GM03348 (cell line): Measurements from ENCODE around the gene IRS2.
A peak's percentile ranks its signal among the peaks of the same experiment; 100 is the strongest.
"Not testable (repeated sequence)": the region's sequence is repeated elsewhere in the genome, so short reads cannot be mapped to it uniquely, and the experiment has no call there.

ENCODE experiments used
- DNase-seq: peaks from one replicate; pipeline ENCODE4 v3.0.0; 2012; ENCODE audit warnings: low spot score

IRS2 gene

DNA sequence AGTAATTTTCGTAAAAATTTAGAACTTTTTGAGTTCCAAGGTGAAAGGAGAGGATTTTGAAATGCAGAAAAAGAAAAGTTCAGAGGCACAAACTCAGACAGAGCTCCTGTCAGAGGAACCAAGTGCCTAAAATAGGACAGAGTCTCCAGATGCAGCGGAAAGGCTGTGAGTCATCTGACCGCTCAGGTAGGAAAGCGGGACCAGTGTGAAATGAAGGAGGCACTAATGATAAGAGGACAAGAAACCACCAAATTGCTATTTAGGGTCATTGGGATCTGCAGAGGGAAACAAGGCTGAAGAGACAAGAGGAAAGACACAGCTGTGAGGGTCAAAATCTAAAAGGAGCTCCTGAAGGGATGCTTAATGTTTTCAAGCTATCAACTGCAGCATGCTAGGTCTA lies 34.9 kb downstream of the IRS2 start:
- no peak for DNase-seq

DNA sequence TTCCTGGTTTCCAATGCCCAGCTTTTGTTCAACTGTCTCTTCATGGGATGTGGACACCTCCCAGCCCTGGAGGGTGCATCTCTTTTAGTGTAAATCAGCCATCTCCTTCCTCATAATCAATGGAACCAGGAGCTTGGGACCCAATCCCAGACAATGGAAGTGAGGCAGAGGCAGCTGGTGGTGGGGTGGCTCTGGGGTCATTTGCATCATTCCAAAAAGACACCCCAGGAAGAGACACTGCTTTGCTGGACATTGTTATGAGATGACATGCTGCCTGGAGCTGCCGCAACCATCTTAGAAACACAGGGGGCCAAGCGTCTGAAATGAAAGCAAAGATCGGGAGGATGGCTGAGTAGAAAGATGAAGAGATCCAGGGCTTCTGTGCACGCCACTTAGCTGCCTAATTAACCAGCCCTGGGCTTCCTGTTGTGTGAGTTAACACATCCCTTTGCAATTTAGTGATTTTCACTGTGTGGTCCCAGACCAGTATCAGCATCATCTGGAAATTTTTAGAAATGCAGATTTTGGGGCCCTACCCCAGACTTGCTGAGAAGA lies 36.1 kb downstream of the IRS2 start:
- no peak for DNase-seq

DNA sequence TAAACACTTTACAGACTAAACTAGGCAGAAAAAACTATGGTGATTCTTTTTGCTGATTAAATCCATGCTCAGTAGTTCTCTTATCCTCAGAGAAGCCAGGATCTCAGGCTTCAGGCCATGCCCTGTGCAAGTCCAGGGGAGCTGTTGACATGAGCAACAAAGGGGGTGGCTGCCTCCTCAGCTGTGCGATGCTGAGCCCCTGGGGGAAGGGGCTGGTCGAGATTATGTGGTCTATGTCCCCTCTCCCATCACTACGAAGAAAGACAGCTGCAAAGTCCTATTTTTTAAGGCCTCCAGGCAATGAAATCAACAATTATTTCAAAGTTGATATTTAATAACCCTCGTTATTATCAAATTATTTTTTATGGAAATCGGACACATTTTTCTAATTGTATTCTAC lies 37.0 kb downstream of the IRS2 start:
- DNase-seq = no peak

DNA sequence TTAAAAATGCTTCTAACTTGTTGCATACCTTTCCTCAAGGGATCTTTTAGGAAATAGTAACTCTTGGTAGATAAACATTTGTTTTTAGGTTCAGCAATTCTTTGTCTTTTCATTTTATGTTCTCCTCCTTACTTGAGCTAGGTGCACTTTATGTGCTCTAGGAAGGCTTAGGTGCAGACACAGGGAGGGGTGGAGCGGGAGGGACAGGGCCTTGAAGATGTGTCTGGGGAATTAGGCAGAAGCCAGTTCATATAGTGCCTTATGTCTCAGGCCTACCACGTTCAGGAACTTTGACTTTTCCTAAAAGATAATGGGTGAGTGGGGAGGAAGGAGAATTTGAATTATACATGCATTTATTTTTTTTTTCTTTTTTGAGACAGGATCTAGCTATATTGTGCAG lies 37.7 kb downstream of the IRS2 start:
- no peak for DNase-seq

DNA sequence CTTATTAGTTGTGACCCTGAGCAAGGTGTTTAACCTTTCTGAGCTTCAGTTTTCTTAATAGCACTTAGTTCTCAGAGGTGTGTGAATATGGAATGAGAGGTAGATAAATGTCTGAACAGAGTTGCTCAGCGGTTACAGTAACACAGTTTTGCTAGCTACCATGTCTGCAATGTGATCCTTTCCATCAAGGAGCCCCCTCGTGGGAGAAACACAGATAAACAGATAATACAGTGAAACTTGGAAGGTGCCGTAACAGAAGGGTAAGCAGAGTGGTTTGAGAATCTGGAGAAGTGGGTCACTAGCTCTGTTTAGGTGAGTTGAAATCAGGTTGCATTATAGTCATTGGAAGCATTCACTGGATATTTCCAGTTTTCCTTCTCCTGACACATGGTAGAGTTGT lies 38.9 kb downstream of the IRS2 start:
- DNase-seq = peak; percentile 24

DNA sequence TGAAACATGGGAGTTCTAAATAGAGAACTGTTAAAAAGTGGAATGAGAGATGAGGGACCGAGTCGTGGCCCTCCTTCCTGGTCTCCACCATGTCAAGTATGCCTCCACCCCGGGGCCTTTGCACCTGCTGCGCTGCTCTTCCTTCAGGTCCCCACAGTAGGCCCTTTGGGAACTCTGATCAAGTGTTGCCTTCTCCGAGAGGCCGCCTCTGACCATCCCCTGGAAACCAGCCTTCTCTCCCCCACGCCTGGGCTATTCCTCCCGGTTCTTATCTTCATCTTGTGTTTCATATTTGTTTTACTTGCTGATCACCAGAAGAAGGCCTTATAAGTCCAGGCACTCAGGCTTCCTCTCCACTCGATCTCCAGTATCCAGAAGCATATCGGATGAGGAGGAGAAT lies 40.0 kb downstream of the IRS2 start:
- DNase-seq = no peak

DNA sequence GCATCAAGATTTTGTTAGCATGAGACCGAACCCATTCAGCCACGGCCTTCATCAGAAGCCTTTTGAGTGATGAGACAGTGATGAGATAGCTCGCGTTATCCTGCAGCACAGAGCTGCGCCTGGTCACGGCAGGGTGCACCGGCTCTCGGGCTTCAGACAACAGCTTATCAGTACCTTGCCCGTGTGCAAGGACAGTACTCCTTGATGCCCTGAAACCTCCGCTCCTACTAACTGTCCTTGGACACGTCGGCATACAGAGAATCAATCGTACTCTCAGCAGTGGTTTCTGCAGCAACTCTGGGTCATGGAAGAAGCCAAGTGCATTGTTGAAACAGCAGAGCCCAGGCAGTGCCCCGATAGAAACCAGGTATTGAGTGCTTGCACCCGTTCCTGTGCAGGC lies 40.7 kb downstream of the IRS2 start:
- no peak for DNase-seq

DNA sequence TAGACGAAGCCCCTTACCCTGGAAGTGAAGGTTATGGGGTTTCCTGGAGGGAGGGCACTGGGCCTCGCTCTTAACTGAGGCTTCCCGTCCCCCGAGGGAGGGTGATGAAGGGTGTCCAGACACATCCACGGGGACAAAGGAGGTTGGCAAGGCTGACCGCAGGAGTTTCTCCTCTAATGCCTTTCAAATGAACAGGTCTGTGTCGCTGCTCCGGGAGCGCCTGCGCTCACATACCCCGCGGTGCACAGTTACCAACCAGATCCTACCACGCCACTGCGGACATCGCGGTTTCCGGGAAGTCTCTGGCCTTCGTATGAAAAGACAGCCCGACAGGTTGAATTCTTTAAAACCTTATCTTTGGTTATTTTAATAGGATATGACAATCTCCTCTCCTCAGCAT lies 41.3 kb downstream of the IRS2 start:
- no peak for DNase-seq

DNA sequence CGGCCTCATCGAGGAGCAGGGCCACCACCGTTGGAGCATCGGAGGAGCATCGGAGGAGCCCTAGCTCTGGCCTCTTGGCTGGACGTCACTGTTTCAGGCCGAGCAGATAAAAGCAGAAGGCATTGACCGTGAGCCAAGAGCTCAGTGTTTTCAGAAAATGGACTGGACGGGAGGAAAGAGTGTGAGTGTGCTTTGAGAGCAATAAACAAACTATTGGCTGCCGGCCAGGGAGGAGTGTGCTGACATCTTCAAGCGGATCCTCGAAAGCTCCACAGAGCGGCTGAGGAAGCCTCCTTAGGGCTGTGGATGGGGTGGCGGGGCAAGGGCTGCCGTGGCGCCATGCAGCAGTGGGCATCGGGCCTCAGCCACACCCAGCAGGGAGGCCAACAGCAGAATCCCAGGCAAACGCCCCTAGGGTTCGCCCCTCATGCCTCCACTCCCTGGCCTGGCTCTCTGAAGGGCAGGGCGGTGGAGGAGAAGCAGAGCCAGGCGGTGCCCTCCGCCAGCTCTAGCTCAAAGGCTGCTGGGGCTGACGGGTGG lies 41.8 kb downstream of the IRS2 start:
- no peak for DNase-seq

DNA sequence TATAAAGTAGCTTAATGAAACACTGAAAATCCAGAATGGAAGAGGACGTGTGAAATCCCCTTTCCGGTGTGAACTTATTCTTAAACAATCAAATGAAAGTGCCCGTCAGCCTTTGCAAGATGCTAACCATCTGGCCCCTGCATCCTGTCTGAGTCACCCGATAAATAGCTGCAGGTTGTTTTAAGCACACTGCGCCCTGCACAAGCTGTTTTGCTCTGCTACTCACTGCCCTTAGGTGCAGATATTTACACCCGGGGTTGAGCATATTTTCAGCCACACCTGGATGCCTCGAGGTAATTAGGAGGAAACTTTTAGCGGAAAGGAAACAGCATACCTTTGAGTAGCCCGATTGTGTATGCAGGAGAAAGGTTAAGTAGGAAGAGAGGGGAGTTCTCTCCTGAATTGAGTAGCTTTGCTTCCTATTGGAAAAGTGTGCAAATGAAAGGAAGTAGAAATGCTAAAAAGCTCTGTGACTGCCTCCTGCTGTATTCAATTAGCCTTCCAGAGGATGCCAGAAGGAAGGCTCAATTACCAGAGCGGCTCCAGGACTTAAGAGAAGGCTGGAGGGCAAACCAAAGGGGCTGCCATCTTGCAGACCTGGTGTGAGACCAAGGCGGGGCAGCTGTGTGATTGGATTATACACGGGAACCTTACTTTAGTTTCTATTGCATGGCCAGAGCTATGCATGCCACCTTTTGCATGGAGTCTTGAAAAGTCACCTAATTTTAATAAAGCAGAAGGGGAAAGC lies 42.5 kb downstream of the IRS2 start:
- peak; percentile 56 for DNase-seq

DNA sequence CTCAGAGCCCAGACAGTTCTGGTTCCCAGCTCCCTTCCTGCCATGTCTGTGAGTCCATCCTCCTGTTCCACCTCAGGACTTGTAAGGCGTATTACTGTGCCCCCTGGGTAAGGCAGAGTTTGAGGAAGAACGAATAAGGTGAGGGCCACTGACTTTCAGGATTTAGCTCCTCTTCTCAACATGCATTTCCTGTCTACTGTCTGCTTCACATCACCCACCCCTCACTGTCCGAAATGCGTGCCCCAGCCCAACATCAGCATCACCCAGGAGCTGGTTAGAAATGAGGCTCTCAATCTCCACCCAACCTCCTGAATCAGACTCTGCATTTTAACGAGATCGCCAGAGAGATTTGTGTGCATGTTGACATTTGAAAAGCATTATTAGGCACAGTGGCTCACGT lies 44.4 kb downstream of the IRS2 start:
- no peak for DNase-seq

DNA sequence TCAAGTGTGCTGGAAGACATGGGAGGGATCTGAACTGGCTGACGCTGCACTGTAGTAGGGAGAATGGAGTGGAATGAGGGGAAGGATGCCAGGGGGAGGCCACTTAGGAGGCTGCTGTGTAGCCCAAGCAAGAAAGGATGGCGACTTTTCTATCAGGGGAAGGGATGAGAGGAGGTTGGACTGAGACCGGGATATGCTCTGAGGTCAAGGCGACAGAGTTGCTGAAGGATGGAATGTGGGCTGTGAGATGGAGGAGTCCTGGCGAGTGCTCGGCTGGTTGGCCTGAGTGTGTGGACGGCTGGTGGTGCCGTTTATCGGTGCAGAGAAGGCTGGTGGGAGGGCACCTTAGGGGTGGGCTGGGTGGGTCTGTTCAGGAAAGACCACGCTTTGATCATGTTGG lies 45.7 kb downstream of the IRS2 start:
- no peak for DNase-seq

DNA sequence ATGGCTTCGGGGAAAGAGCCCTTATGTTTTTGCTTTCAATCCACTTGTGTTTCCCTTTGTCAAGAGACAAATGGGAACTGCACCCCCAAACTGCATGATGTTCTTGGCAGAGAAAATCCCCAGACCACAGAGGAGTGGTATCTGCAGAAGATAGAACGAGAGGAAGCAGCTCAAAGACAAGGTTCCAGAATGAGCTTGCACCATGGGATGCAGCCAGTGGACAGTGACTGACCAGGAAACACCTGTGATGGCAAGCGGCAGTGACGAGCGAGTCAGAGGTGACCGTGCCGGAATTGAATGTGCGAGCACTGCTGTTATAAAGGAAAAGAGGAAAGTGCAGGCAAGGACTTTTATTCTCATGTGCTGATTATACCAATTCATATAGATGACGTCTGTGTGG lies 46.3 kb downstream of the IRS2 start:
- no peak for DNase-seq

DNA sequence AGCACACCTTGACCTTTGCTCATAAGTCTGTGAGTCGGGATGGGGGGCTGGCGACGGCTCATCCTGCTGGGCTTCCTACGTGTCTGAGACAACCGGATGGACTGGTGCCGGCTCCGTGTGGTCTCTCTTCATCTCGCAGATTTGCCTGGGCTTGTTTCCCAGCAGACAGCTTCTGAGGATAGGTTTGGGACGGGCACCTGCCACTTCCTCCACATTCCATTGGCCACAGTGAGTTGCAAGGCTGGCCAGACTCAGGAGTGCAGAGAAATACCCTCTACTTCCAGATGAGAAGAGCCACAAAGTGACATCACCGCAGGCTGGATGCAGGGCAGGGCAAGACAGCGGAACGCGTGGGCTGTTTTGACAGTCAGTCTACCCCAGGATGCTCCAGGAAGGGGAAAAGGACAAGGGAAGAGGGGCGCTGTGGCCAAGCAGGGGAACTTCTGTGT lies 48.1 kb downstream of the IRS2 start:
- no peak for DNase-seq

DNA sequence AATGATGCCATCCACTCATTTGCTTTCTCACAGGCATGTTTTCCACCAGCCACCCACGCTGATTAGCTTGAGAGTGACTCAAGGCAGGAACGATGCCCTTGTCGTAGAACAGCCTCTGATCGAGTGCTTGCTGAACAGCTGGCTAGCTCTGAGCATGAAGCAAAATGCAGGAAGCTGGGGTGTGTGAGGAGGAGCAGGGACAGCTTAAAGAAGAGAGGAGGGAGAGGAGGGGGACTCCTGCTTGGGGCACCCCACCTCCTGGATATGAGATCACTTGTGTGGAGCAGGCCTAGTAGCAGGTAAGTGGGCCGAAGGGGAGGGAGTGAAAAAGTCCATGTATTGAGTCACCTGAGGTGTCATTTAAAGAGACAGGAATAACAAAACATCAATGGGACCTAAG lies 48.8 kb downstream of the IRS2 start:
- peak; percentile 56 for DNase-seq

DNA sequence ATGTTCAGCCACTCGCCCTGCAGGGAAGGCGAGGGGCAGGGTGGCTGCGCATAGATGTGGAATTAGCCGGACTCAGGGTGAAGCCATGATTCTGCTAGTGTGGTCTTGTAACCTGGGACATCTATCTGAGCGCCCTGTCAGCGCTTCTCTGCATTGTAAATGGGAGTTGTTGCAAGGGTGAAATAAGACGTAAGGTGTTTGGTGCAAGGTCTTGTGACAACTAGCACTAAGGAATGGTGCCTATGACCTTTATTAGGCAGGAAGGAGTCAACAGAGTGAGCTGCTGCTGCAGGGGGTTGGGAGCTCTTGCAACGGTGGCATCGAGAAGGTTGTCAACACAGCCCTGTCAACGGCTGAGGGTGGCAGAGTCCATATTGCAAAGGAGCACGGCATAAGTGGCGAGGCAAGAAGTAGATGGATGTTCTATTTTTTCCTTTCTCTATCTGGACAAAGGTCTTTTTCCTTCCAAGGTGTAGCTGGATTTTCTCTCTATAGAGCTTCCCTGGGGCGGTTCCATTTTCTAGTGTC lies 49.3 kb downstream of the IRS2 start:
- DNase-seq = no peak

DNA sequence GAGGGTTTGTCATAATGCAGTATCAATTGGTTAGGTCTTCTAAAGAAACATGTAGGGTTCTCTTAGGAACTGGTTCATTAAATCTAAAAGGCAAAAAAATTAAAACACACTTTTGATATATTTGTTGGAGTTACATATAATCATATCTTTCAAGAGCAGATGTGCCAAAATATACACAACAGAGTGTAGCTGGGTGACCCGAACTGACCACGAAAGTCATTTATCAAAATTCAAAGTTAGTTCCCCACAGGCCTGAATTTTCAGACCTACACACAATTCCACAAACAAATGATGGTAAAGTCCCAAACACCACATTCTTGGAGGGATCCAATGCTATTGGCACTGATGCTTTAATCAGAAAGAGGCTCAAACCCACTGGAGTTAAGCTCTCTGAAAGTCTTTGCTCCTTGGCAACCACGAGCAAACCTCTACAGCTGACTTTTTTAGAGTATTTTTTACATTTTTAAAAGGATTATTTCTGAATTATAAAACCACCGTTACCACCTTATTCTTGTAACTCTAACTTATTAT lies 50.9 kb downstream of the IRS2 start:
- no peak for DNase-seq

DNA sequence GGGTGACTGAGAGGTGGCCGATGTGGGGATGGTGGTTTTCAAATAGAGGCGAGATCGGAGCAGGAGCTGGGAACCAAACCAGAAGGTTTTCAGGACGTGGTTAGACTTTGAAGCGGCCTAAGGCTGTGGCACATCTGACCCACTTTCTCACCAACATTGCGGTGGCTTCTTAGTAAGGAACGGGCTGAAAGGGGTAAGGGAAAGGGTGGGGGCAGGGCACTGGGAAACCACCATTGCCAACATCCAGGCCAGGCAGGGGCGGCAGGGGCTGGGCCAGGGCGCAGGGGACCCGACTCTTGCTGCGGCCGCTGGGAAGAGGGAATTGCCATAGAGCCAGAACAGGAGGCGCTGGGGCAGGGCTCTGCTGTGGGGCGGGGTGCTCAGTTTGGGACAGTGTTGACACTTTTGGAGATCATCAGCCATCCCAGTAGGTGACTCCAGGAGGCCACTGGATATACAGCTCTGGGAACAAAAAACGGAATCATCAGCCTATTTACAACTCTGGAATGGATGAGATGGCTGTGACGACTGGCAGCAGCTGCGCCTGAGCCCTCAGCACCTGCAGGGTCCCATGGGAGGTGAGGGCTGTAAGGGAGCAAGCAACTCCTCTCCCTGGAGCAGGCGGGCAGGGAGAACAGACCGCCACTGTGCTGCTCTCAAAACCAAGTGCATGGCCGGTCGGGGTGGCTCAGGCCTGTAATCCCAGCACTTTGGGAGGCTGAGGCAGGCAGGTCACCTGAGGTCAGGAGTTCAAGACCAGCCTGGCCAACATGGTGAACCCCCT lies 52.2 kb downstream of the IRS2 start:
- no peak for DNase-seq

DNA sequence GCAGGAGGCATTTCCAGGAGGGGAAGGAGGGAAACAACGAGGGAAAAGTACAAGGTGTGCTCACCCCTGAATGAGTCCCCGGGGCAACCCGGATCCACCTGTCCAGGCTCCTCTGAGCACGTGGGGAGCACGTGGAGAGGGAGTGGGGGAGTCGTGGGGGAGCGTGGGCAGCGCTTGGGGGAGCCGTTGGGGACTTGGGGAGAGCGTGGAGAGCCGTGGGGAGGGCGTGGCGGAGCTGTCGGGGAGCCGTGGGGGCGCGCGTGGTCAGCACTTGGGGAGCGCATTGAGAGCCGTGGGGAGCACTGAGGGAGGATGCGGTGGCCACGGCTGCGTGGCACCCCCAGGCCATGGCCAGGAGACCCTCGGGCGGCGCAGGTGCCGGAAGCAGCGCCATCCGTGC lies 52.8 kb downstream of the IRS2 start:
- no peak for DNase-seq

DNA sequence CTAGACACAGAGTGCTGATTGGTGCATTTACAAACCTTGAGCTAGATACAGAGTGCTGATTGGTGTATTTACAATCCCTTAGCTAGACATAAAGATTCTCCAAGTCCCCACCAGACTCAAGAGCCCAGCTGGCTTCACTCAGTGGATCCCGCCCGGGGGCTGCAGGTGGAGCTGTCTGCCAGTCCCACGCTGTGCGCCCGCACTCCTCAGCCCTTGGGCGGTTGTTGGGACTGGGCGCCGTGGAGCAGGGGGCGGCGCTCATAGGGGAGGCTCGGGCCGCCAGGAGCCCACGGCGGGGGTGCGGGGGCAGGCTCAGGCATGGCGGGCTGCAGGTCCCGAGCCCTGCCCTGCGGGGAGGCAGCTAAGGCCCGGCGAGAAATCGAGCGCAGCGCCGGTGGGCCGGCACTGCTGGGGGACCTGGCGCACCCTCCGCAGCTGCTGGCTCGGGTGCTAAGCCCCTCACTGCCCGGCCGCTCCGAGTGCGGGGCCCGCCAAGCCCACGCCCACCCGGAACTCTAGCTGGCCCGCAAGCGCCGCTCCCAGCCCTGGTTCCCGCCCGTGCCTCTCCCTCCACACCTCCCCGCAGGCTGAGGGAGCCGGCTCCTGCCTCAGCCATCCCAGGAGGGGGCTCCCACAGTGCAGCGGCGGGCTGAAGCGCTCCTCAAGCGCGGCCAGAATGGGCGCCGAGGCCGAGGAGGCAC lies 53.8 kb downstream of the IRS2 start:
- not testable (repeated sequence) for DNase-seq

DNA sequence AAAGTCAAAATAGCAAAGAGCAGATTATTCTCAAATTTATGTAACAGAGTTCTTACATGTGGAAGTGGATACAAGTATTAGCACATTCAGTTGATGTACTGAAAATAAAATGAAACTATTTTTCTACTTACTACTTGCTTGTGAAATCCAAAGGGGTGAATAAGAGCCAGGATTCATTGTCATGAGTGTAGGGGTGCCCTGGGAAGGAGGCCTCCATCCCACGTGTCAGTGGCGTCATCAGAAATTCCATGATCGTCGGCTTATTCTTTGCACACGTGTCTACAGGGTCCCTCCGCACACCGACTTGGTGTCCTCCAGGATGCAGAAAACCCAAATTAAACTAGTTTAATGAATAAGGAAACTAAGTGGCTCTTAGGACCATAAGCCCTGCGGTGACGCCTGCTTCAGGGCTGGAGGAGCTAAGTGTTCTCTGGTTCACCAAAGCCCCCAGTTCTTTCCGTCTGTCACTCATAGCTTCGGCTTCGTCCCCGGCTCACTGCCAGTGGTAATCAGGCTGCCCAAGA lies 55.5 kb downstream of the IRS2 start:
- DNase-seq = no peak
